ENCODE measurements around the gene ARMC5. TPM values are rescaled to one million over a fixed set of nuclear protein-coding genes. Genes with fewer than 3 reads are reported as not detected.

The ARMC5 gene
- polyA plus RNA-seq, 1 of the 3 experiments (the other 2 are of a cell fraction) = 8.9 TPM

DNA sequence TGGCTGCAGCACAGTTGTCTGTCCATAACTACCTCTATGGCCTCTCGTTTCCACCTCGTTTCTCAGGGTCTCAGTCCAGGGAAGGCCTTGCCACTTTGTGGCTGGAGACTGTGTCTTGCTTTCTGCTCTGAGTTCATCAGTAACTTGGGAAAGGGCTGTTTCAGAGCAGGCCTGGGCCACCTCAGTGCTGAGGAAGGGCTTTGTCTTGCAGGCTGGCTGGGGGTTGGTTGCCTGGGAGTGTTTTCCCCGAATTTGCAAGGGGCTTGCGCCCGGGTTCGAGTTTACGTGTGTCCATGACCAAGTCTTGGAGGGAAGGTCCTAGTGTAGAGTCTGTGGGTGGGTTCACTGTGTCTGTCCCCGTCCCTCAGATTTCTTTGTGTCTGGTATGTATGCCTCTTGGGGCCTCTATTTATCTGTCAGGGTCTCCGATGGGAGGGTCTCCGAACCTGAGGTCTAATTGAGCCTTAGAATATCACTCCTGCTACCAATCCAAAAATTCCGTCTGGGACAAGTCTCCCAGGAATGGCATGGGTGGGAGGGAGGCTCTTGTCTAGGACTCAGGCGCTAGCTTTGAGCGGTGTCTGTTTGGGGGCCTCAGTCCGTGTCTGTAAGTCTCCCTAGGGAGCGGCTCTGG lies 12.1 kb downstream of the ARMC5 start:
- DNase-seq = peak; percentile 32
- Histone ChIP-seq H3K36me3 (replicated peaks in 1 of 2; ENCODE audit: control insufficient read depth in 1 of 2, insufficient read depth in 2 of 2, low read length in 1 of 2) (peaks cover 21 to 23% of the 10 kb centered on the region in 2 experiments), H4K20me1 (ENCODE audit: insufficient read depth) (peaks cover 20% of the 10 kb centered on the region), H3K4me2 (peak overlapping the region; percentile 75), H3K27ac (ENCODE audit: low read depth in 2 of 2, low read length in 1 of 2) (peak overlapping the region; percentile 74 to 94), H3K27me3 (ENCODE audit: insufficient read depth) (no peaks in the 10 kb centered on the region), H3K9me3 (no peaks in the 10 kb centered on the region), H3K9me2 (no peaks in the 10 kb centered on the region), H3K4me3 (ENCODE audit: low read depth in 2 of 2, low read length in 1 of 2) (peak overlapping the region; percentile 54 to 81), H3K4me1 (ENCODE audit: control insufficient read depth in 1 of 2, insufficient read depth in 2 of 2, low read depth in 1 of 2, low read length in 1 of 2) (peaks cover 0 to 12% of the 10 kb centered on the region in 2 experiments; a peak in 1 of 4 replicates), H3K9ac (peak overlapping the region; percentile 97), H3F3A (replicated peaks; ENCODE audit: insufficient read depth) (peaks cover 34% of the 10 kb centered on the region), H2AFZ (ENCODE audit: low read depth) (peak overlapping the region; percentile 86), H3K79me2 (ENCODE audit: insufficient read depth) (peaks cover 45% of the 10 kb centered on the region)
- ChIA-PET POLR2A (interaction anchor here (1.2 to 1.3 kb wide), 3 partner anchors 11 to 354 kb away, joined by 3 to 12 read pairs (median 5); partner anchors contain the start of genes ARMC5 and KAT8), CTCF (interaction anchor here (0.6 to 5.7 kb wide), 4 partner anchors 10 to 32 kb away, joined by 3 to 68 read pairs (median 4); partner anchors contain the start of gene ARMC5)
- TF ChIP-seq USF1 (IDR thresholded peaks at IDR 0.05; ENCODE audit: borderline replicate concordance, low read depth) (no peak), NFIC (IDR thresholded peaks at IDR 0.05; ENCODE audit: borderline replicate concordance) (no peak), FOXJ3 (CRISPR knock-in tag; IDR thresholded peaks at IDR 0.05) (no peak), YY1 (IDR thresholded peaks at IDR 0.05; ENCODE audit: low read depth) (no peak), JUND (IDR thresholded peaks at IDR 0.05) (no peak), RAD21 (IDR thresholded peaks at IDR 0.05; ENCODE audit: low read length) (no peak), TAF1 (IDR thresholded peaks at IDR 0.05; ENCODE audit: borderline replicate concordance, low read depth, low read length) (no peak), IRF3 (IDR thresholded peaks at IDR 0.05; ENCODE audit: low read depth, low read length) (no peak), CHD2 (IDR thresholded peaks at IDR 0.05; ENCODE audit: low read length, partially characterized antibody) (no peak), TCF12 (IDR thresholded peaks at IDR 0.05) (no peak), FOSL2 (IDR thresholded peaks at IDR 0.05; ENCODE audit: borderline replicate concordance, low read depth) (no peak), PBX3 (IDR thresholded peaks at IDR 0.05) (no peak), RXRA (IDR thresholded peaks at IDR 0.05; ENCODE audit: borderline replicate concordance, low read depth) (no peak), SMC3 (IDR thresholded peaks at IDR 0.05; ENCODE audit: low read depth, low read length) (no peak), REST (IDR thresholded peaks at IDR 0.05; ENCODE audit: low read depth, low read length) (no peak), RCOR1 (IDR thresholded peaks at IDR 0.05; ENCODE audit: low read length) (no peak)
- TF ChIP-seq, protein P1, sequence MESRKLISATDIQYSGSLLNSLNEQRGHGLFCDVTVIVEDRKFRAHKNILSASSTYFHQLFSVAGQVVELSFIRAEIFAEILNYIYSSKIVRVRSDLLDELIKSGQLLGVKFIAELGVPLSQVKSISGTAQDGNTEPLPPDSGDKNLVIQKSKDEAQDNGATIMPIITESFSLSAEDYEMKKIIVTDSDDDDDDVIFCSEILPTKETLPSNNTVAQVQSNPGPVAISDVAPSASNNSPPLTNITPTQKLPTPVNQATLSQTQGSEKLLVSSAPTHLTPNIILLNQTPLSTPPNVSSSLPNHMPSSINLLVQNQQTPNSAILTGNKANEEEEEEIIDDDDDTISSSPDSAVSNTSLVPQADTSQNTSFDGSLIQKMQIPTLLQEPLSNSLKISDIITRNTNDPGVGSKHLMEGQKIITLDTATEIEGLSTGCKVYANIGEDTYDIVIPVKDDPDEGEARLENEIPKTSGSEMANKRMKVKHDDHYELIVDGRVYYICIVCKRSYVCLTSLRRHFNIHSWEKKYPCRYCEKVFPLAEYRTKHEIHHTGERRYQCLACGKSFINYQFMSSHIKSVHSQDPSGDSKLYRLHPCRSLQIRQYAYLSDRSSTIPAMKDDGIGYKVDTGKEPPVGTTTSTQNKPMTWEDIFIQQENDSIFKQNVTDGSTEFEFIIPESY (IDR thresholded peaks at IDR 0.05; ENCODE audit: borderline replicate concordance, low read depth) = no peak
- 77% methylated on average over 12 of the region's 15 CpGs for WGBS (ENCODE audit: low lambda C conversion rate)
